SK-N-SH (cell line): ENCODE data around the gene CNOT1. TPM values are rescaled to one million over a fixed set of nuclear protein-coding genes. Genes with fewer than 3 reads are reported as not detected.

Experiments
- CTCF ChIA-PET: fragments of 300-600, 350-600 bp; formaldehyde crosslinking; extraction: SDS; loops from one replicate; lab custom pipeline; 2021; lab: Yijun Ruan, JAX
- POLR2A ChIA-PET: fragments of 350-600 bp; sonication (Branson Sonifier 250); formaldehyde crosslinking; extraction: SDS; loops from one replicate; lab custom pipeline; 2020; ENCODE audit warnings: antibody characterized with exemption, inconsistent platforms; lab: Yijun Ruan, JAX
- DNase-seq: peaks from one replicate; pipeline ENCODE4 v3.0.0; 2012
- H2AFZ ChIP-seq: fragments of 200-600 bp; sonication (generic); 2 replicates; pipeline ENCODE4 v1.8.1; 2016; ENCODE audit warnings: antibody characterized with exemption, mild to moderate bottlenecking, low read depth
- H3F3A ChIP-seq: fragments of 200-600 bp; sonication (generic); replicated peaks from 2 replicates; pipeline ENCODE3; 2016; ENCODE audit warnings: antibody characterized with exemption, mild to moderate bottlenecking; ENCODE audit not compliant: insufficient read depth
- H3K27ac ChIP-seq, 2 experiments: fragments of 200-500 bp in 1 of 2; fragments of 200-600 bp in 1 of 2; sonication (Bioruptor generic) in 1 of 2; sonication (generic), shearing (Covaris generic) in 1 of 2; 2 replicates each; pipeline versions ENCODE4 v1.5.1 to v1.6.1; 2014 to 2016; ENCODE audit warnings: low read depth in 2 of 2, inconsistent platforms in 1 of 2, low read length in 1 of 2, mild to moderate bottlenecking in 1 of 2, mixed read lengths in 1 of 2
- H3K27me3 ChIP-seq: fragments of 200-600 bp; sonication (generic), shearing (Covaris generic); 2 replicates; pipeline ENCODE4 v1.6.1; 2016; ENCODE audit warnings: mixed run types; ENCODE audit not compliant: insufficient read depth
- H3K36me3 ChIP-seq, 2 experiments: fragments of 200-500 bp in 1 of 2; fragments of 200-600 bp in 1 of 2; sonication (Bioruptor generic) in 1 of 2; sonication (generic) in 1 of 2; replicated peaks in 1 of 2; 2 replicates each; pipeline versions ENCODE3 to v1.5.1; 2014 to 2016; ENCODE audit warnings: low read length in 1 of 2, mild to moderate bottlenecking in 1 of 2; ENCODE audit not compliant: insufficient read depth in 2 of 2, control insufficient read depth in 1 of 2
- H3K4me1 ChIP-seq, 2 experiments: fragments of 200-500 bp in 1 of 2; fragments of 200-600 bp in 1 of 2; sonication (Bioruptor generic) in 1 of 2; sonication (generic), shearing (Covaris generic) in 1 of 2; 2 replicates each; pipeline versions ENCODE4 v1.5.1 to v1.6.1; 2014 to 2016; ENCODE audit warnings: low read depth in 1 of 2, low read length in 1 of 2, mixed run types in 1 of 2; ENCODE audit not compliant: insufficient read depth in 2 of 2, control insufficient read depth in 1 of 2
- H3K4me2 ChIP-seq: fragments of 200-600 bp; sonication (generic), shearing (Covaris generic); 2 replicates; pipeline ENCODE4 v1.6.1; 2017; ENCODE audit warnings: mixed run types
- H3K4me3 ChIP-seq, 2 experiments: fragments of 200-500 bp in 1 of 2; fragments of 200-600 bp in 1 of 2; sonication (Bioruptor generic) in 1 of 2; sonication (generic), shearing (Covaris generic) in 1 of 2; 2 replicates each; pipeline versions ENCODE4 v1.5.1 to v1.8.1; 2014 to 2016; ENCODE audit warnings: low read depth in 2 of 2, inconsistent platforms in 1 of 2, low read length in 1 of 2, mild to moderate bottlenecking in 1 of 2, mixed read lengths in 1 of 2, moderate library complexity in 1 of 2
- H3K79me2 ChIP-seq: fragments of 200-600 bp; sonication (generic); 2 replicates; pipeline ENCODE4 v1.8.1; 2017; ENCODE audit warnings: mild to moderate bottlenecking; ENCODE audit not compliant: insufficient read depth
- H3K9ac ChIP-seq: fragments of 200-600 bp; sonication (generic); 2 replicates; pipeline ENCODE4 v1.6.1; 2017; ENCODE audit warnings: mixed run types
- H3K9me2 ChIP-seq: fragments of 200-600 bp; sonication (generic); 2 replicates; pipeline ENCODE4 v1.6.1; 2017; ENCODE audit warnings: mixed run types
- H3K9me3 ChIP-seq: fragments of 200-600 bp; sonication (generic); 2 replicates; pipeline ENCODE4 v1.6.1; 2017; ENCODE audit warnings: mixed run types, mild to moderate bottlenecking, moderate library complexity
- H4K20me1 ChIP-seq: fragments of 200-600 bp; sonication (generic); 2 replicates; pipeline ENCODE4 v1.6.1; 2017; ENCODE audit warnings: mild to moderate bottlenecking, mixed run types; ENCODE audit not compliant: insufficient read depth
- GATA2 ChIP-seq: sonication (generic); formaldehyde crosslinking; IDR thresholded peaks from 2 replicates; pipeline ENCODE4 v1.5.0; 2020; ENCODE audit warnings: mild to moderate bottlenecking, missing genetic modification reagents
- IRF3 ChIP-seq: fragments of 150-350 bp; IDR thresholded peaks from 2 replicates; pipeline ENCODE4 v1.6.1; 2016; ENCODE audit warnings: mild to moderate bottlenecking, low read depth, low read length
- MEF2A ChIP-seq: IDR thresholded peaks from 2 replicates; pipeline ENCODE4 v1.4.0; 2012; ENCODE audit warnings: low read depth, borderline replicate concordance
- POLR2AphosphoS5 ChIP-seq: IDR thresholded peaks from 2 replicates; pipeline ENCODE4 v1.6.1; 2012; ENCODE audit warnings: low read depth, low read length
- REST ChIP-seq: IDR thresholded peaks from 2 replicates; pipeline ENCODE4 v1.6.1; 2012; ENCODE audit warnings: mild to moderate bottlenecking, low read depth, low read length, moderate library complexity
- RFX5 ChIP-seq: IDR thresholded peaks from 2 replicates; pipeline ENCODE4 v1.6.1; 2012; ENCODE audit warnings: mild to moderate bottlenecking, improper control_type of control experiment, low read length
- TCF12 ChIP-seq: IDR thresholded peaks from 2 replicates; pipeline ENCODE4 v1.4.0; 2012
- TEAD4 ChIP-seq: IDR thresholded peaks from 2 replicates; pipeline ENCODE4 v1.4.0; 2012; ENCODE audit warnings: mild to moderate bottlenecking, borderline replicate concordance; ENCODE audit not compliant: insufficient read depth
- YY1 ChIP-seq: IDR thresholded peaks from 2 replicates; pipeline ENCODE4 v1.4.0; 2012; ENCODE audit warnings: low read depth, mild to moderate bottlenecking
- ZBTB33 ChIP-seq: IDR thresholded peaks from 2 replicates; pipeline ENCODE4 v1.4.0; 2012; ENCODE audit warnings: low read depth, borderline replicate concordance
- WGBS: methylation state at CpG from one replicate; pipeline ENCODE4 v1.1.6; 2017; ENCODE audit warnings: low lambda C conversion rate; 5-methylcytosine and 5-hydroxymethylcytosine counted together
- polyA plus RNA-seq, 3 experiments: library from polyadenylated mRNA; depleted of rRNA; stranded (reverse); fragments of >200 nt; gene quantifications; 2 replicates each; pipeline ENCODE4 v1.2.3, GENCODE V29; 2012

Gene CNOT1
- polyA plus RNA-seq, 1 of the 3 experiments (the other 2 are of a cell fraction), result 77.8 TPM

- TF ChIP-seq TEAD4, result no peak
- no peak for TF ChIP-seq MEF2A
- no peak for TF ChIP-seq GATA2
- no peak for TF ChIP-seq RFX5
- no peak for TF ChIP-seq REST
- no peak for TF ChIP-seq TCF12
- no peak for TF ChIP-seq IRF3
- TF ChIP-seq ZBTB33, result no peak
- TF ChIP-seq POLR2AphosphoS5, result no peak
- TF ChIP-seq YY1, result no peak
- TF ChIP-seq, all 33 proteins: peak for 0
- POLR2A ChIA-PET, result no interaction called here
These were observed 81.2 kb downstream of the CNOT1 start for GRCh38 chr16:58548378-58548777.

More at GRCh38 chr16:58548378-58548777, 81.2 kb downstream of the CNOT1 start:
- H3K4me2 ChIP-seq, result no peak overlapping the region
- H3K9ac ChIP-seq, result no peak overlapping the region
- WGBS, result 75% methylated on average over 2 of the region's 2 CpGs
- no peaks in the 10 kb centered on the region for H3K27me3 ChIP-seq
- H3K9me2 ChIP-seq, result no peaks in the 10 kb centered on the region
- peaks cover 11% of the 10 kb centered on the region; the same call in 1 of the 2 replicates for H3K79me2 ChIP-seq
- CTCF ChIA-PET, result interaction anchor here (0.8 kb wide), 1 partner anchor 21 kb away, joined by 3 read pairs; no protein-coding TSS in a partner anchor
- H3K36me3 ChIP-seq, result peaks cover 83 to 93% of the 10 kb centered on the region in 2 experiments
- H2AFZ ChIP-seq, result no peak overlapping the region
- H3K4me1 ChIP-seq, result 0 out of 4 replicates have a peak, but pooled peaks cover 0 to 6% of the 10 kb centered on the region in 2 experiments
- DNase-seq, result no peak
- no peak overlapping the region for H3K27ac ChIP-seq
- no peaks in the 10 kb centered on the region; the same call in 1 of the 2 replicates for H4K20me1 ChIP-seq
- peaks cover 9% of the 10 kb centered on the region for H3F3A ChIP-seq
- H3K9me3 ChIP-seq, result no peaks in the 10 kb centered on the region
- H3K4me3 ChIP-seq, result no peak overlapping the region
